SK-N-MC (cell line): ENCODE data around the gene ZNF423.

Experiments used
- EZH2 ChIP-seq: fragments of 200-600 bp; sonication (generic); IDR thresholded peaks from one replicate; pipeline ENCODE4 v1.6.1; 2017; ENCODE audit warnings: antibody characterized with exemption
- FOXP2 ChIP-seq: optimal IDR thresholded peaks from 2 replicates; pipeline ENCODE3; 2011; ENCODE audit warnings: mild to moderate bottlenecking, moderate library complexity; ENCODE audit not compliant: insufficient read depth; ENCODE audit errors: extremely low read length, control extremely low read depth
- POLR2AphosphoS5 ChIP-seq: IDR thresholded peaks from 2 replicates; pipeline ENCODE4 v1.6.1; 2012; ENCODE audit warnings: mild to moderate bottlenecking, low read depth, low read length, borderline replicate concordance

DNA sequence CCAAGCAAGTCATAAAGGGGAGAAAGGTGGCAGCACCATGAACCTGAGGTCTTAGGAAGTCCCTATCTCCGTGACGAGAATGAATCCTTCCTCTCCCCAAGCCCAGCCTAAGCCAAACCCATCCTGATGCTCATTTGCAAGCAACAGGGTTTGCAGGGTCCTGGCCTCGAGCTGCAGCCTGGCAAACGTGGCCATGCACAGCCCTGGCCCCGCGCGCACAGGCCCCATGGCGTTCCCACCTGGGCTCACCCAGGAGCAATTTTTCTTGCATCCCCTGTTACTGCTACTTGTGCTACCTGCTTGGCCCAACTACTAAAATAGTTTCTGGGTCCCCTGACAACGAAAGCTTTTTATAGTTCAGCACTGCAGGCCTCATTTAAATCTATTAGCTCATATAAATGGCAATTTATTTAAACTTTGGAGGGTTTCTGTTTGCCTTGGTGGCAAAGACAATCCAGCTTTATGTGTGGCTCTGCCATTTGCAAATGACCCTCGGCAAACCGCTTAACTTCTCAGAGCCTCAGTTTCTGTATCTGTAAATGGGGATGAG lies 340.8 kb downstream of the ZNF423 start:
- TF ChIP-seq EZH2, result no peak
- TF ChIP-seq POLR2AphosphoS5, result no peak
- no peak for TF ChIP-seq FOXP2
